IPS-NIHi7 (cell line): ENCODE results near the gene FMNL2.
"Not testable (repeated sequence)": the region's sequence is repeated elsewhere in the genome, so short reads cannot be mapped to it uniquely, and the experiment has no call there.

Experiments used
- DNase-seq: peaks from one replicate; pipeline ENCODE4 v3.0.0; 2012; ENCODE audit warnings: mixed read lengths; ENCODE audit errors: extremely low spot score

The FMNL2 gene

DNA sequence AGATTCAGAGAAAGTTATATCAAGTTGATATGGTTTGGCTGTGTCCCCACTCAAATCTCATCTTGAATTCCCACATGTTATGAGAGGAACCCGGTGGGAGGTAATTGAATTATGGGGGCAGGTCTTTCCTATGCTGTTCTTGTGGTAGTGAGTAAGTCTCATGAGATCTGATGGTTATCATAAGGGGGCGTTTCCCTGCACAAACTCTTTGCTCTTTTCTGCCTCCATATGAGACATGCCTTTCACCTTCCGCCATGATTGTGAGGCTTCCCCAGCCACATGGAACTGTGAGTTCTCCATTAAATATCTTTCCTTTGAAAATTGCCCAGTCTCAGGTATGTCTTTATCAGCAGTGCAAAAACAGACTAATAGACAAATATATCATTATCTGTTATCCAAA lies 187.5 kb downstream of the FMNL2 start:
- DNase-seq = not testable (repeated sequence)

DNA sequence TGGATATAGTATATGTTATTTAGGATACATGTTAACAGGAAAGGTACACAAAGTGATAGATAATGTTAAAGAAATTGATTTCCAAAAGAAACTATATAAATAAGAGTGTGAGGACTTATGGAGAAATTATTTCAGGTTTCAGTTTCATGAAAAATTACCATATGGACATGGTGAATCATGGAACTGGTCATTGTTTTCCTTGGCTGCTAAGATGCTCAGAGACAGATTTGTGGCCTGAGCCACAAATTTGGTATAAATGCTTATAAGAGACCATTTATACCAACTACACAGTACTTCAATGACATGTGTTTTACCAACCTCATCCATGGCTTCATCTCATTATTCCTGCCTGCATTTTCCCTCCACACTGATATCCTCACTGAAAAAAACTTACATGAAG lies 188.1 kb downstream of the FMNL2 start:
- DNase-seq = no peak

DNA sequence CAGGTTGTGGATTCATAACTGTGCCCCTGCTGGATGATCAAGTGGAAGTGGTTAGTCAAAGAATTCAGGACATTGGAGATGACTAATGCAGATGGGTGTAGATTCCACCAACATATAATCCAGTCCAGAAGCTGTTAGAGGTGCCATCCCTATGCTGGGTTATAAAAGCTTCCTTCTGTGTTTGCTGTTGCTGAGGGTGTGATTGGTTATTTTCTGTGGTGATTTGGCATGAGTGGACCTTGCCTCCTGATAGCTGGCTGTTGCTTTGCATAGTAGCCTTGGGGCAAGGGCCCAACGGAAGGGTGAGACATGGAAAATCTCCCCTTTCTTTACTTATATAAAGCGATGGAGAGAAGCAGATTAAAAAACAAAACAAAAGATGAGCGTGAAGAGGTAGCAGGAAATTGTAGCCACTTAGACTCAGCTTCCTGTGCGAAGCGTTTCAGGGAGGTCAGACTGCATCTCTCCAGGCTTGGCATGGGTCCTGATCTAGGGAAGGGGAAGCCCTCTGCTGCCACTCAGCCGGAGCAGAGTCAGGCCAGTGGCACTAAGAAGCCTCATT lies 190.4 kb downstream of the FMNL2 start:
- no peak for DNase-seq

DNA sequence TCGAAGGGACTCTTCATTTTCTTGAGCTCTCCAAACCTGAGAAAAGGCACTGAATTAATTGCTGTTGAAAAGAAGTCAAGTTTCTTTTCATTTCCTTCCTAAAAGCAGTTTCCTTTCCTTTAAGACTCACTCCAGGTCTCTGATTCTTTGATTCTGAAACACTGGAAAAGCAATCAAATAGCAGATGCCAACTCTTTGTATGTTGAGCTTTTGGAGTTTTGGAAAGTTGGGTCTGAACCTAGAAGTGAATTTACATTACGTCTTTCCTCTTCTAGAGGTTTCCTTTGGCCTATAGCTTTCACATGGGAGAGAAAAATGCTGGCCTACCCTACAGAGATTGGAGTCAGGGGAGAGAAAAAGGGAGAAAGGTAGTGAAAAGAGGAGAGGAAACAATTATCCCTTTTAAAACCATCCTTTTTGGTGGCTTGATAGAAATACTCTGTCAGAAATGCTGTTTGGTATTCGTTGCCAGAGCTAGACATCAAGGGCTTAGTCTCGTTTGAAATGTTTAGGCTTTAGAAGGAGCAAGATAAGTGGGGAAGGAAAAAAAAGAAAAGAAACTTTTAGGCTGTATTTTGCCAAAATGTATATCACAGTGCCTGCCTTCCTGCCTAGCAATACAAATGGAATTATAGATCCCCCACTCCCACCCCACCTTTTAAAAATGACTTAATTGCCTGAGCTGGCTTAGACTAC lies 194.6 kb downstream of the FMNL2 start:
- DNase-seq = no peak

DNA sequence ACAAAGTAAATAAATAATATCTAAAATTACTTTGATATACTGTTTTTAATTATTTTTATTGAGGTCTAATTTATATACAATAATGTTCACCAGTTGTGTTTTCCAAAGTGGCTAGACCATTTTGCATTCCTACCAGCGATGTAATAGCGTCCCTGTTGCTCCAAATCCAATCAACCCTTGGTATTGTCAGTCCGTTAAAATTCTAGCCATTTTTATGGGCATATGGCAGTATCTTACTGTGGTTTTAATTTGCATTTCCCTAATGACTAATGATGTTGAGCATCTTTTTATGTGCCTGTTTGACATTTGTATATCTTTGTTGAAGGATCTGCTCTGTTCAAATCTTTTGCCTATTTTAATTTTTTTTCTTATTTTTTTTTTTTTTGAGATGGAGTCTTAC lies 197.3 kb downstream of the FMNL2 start:
- no peak for DNase-seq

DNA sequence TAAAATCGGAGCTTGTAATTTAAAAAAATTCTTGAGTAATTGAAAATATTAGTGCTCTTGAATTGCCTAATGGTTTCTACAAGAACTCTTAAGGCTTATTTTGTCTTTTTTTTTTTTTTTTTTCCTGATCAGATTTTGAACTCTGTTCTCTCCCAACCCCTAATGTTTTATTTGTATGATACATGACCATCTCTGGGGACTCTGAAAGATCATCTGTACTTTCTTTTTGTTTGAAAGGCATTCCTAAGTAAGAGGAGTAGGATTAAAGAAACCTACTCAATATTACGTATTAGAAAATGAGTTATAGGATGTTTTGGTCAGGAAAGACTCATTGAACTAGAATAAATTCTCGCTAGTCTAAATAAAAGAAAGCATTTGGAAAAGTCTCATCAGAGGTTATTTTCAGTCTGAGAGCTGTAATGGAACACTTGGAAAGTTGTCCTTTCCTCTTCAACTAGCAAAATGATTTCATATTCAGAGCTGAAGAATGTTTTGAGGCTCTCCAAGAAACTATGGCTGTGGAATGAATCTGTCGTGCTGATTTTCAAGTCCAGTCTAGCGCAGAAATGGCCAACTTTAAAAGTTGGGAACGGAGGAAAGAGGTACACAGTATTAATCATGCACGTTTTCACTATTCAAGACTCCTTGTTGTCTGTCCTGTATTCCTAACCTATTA lies 199.6 kb downstream of the FMNL2 start:
- DNase-seq = no peak

DNA sequence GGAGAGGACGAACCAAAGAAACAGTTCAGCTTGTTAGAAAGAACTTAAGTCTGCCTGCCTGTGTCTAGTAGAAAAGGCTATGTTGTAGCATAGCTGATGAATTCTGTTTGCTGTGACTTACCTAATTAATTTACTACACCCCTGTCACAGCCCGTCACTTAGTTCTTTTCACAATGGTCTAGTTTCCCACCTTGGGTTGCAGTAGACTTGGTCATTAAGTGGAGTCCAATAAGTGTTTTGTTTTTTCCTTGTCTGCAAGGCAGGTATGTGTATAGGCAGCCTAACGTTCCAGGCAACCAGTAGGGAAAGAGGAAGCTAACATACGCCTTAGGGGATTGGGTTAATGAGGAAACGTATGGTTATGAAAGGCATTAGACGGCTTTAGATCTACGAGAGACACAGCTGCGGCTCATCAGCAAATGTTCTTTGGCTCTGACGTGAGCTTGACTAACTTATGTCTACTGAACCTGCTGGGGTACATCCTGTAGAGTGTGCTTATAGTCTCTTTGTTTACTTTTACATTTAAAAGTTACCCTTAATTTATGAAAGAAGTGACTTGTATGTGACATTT lies 202.2 kb downstream of the FMNL2 start:
- DNase-seq = no peak

DNA sequence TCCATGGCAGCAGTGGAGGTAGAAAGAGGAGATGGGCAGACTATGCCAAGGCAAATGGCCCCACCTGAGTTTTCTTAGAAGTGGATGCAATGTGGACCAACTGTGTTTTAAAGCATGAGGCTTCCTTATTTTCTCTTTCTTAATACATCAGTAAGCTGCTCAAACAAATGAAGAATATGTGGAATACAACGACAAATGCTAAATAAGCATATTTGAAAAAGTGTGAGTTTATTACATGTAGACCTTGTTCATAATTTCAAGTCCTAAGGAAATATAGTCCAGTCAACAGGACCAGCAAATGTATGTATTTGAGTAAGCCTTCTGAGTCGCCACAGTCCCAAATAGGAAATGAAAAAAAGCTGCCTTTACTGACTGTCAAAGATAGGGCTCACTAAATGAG lies 204.4 kb downstream of the FMNL2 start:
- no peak for DNase-seq

DNA sequence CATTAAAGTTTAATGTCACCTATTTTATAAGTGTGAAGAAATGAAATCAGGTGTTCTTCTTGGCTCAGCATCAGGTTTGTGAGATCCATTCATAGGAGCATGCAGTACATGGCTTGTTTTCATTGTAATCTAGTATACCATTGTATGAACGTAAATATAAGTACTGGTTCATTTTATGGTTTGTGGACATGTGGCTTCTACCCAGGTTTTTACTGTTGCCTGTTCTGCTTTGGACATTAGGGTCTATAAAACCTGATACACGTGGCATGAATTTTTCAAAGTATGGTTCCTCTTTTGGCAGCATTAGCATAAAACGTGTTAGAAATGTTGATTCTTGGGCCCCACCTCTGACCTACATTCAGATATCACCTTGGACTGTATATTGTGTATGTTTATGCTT lies 206.7 kb downstream of the FMNL2 start:
- no peak for DNase-seq

DNA sequence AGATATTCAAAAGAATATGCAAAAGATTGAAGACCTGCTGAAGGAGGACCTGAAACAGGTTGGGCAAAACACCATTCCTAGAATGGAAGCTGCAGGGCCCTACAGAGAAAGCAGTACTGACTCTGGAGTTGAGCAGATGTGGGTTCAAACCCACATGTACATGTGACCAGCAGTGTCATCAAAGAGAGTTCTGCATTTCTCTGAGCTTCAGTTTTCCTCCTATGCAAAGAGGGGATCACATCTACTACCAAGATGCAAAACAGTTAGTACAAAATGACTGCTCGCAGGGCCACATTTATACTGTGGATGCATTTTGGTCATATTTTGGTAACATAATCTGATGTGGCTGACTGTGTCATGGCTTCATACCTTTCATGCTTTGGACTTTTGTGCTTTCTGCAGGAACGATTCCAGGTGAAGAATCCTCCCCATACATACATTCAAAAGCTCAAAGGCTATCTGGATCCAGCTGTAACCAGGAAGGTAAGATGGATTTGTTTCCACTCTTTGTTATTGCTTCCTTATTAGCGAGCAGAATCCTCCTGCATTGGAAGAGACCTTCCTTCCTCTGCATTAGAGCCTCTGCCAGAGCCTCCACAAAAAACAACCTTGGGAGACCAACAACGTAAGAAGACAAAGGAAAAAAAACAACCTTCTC lies 207.5 kb downstream of the FMNL2 start:
- DNase-seq = no peak

DNA sequence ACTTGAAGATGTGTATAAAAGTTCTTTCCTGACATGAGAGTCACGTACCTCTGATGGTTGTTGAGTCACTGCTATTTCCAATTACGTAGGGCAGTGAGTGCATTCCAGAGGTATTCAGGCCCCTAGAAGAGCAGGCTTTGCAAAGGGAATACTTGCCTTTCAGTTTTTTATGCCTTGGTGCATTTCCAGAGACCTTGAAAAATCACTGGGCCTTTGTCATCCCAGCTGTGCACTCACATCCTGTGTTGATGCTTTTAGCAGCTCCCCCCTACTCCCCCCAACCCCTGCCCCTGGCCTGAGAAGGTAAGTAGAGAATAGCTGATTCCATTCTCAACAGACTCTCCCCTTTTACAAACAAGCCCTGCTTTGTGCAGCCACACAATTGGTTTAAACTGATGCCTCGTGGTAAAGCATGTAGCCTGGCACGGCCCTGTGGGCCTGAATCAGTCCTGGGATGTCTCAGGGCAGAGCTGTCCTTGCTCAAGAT lies 208.1 kb downstream of the FMNL2 start:
- DNase-seq = peak; percentile 12

DNA sequence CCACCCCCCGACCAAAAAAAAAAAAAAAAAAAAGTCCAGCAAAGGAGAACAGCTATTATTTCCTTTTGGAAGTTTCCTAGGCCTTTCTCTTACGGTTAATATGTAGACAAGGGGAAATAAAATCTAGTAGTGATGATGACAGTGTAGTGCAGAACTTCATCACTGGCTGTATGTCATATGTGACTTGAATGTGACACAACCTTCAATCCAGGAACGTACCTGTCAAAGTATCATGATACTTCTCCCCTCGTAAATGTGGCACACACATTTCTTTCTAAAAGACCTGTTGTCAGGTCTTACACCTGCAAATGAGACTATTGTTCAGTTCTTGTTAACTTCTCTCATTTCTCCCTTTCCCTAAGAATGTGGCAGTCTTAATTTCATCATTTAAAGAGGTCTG lies 208.7 kb downstream of the FMNL2 start:
- no peak for DNase-seq

DNA sequence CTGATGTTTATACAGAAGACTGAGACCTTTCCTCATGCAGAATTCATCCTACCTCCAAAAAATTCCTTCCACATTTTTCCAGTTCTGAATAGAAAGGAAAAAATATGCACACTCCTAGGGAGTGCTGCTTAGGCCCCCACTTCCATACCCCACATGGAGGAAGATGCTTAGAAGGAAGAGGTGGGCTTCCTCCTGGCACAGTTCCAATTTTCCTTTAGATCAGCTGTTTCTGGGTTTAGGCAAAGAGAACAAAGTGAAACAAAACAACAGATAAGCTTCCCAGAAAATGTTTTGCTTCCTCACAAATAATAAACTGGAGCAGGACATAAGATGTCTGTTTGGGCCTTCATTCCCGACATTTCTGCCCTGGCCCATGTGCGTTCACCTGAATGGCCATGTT lies 209.7 kb downstream of the FMNL2 start:
- no peak for DNase-seq

DNA sequence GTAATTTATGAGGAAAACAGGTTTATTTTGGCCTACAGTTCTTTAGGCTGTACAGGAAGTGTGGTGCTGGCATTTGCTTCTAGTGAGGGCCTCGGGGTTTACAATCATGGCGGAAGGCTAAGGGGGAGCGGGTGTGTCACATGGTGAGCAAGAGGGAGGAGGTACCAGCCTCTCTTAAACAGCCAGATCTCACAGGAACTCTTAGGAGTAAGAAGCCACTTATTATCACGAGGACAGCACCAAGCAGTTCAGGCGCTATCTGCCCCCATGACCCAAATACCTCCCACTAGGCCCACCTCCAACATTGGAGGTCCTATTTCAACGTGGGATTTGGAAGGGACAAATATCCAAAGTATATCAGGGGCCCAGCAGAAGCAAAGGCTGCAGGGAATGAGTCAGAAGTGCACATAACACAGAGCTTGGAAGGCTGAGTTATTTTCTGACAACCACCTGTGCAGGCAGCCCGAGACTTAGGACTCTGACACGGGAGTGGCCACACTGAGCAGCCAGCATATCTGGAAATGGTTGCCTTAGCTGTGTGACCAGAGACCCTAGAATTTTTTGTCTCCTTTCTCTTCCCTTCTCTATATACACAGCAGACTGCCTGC lies 211.4 kb downstream of the FMNL2 start:
- DNase-seq = no peak

DNA sequence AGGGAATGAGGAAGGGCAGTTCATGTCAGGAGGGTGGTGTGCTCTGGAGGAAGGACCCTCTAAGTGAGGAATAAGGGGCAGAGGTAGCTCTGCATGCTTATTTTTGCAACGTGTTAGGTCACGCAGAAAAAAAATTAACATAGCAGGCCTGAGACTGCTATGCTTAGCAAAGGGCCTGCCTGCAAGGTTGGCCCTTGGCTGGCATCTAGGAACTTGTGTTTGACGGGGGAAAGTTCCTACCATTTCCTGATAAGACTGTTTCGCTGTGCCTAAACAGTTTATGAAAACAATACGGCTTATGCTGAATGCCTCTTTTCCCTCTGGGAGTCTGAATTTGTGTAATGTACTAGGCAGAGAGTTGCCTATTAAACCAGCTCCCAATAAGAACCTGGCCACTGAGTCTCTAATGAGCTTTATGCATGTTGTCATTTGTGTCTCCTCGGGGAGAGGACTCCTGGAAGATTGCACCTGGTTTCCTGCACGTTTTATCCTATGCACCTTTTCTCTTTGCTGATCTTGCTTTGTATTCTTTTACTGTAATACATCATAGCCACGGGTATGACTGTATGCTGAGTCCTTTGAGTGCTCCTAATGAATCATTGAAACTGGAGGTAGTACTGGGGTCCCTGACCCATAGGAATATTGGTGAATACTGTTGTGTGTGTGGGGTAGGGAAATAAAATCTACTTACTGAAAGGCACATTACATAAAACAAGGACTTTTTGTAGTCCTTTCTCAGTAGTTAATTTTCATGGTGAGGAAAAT lies 213.3 kb downstream of the FMNL2 start:
- no peak for DNase-seq

DNA sequence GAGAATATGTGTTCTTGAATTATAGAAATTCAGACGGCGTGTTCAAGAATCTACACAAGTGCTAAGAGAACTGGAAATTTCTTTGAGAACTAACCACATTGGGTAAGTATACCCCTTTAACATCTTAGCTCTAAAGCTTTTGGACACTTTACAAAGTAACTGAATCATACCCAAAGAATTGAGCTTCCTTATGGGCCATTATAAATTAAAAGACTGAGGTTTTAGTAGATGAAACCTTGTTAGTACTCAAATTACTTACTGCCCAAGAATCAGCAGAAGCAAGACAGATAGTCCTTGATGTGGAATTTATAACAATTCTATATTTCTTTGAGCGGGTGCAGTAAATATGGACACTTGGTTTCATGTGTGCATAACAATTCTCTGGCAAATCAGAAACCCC lies 214.0 kb downstream of the FMNL2 start:
- no peak for DNase-seq

DNA sequence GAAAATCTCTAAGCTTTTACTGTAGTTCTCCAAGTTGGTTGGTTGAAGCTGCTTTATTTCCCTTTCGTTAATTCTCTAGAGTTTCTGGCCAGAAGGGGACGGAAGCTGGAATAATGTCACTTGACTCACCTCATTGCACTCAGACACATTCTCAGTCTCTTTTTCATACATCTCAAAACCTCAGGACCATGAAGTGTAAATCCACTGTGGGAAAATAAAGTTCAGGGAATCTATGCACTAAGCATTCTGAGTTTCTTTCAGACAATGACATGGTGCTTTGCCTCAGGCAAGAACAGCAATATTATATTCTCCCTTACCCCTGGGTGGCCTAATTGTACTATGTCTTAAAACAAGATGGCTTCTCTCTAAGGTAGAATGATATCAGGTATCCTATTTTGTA lies 214.4 kb downstream of the FMNL2 start:
- DNase-seq = no peak

DNA sequence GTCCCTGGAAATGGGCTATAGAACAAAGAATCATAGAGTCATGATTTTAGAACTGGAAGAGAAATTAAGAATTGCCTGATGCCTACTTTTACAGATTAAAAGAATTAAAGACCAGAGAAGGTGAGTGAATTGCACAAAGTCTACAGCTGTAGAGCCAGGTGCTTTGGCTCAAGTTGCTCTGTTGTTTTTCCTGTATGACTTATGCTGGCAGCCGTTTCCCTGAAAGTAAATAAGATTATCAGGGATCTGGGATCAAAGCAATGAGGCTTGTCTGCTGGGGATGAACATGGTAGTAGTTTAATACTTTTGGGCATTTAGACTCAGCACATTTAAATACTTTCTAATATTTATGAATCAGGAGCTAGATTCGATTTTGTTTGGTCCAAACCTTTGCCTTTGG lies 215.4 kb downstream of the FMNL2 start:
- DNase-seq = no peak

DNA sequence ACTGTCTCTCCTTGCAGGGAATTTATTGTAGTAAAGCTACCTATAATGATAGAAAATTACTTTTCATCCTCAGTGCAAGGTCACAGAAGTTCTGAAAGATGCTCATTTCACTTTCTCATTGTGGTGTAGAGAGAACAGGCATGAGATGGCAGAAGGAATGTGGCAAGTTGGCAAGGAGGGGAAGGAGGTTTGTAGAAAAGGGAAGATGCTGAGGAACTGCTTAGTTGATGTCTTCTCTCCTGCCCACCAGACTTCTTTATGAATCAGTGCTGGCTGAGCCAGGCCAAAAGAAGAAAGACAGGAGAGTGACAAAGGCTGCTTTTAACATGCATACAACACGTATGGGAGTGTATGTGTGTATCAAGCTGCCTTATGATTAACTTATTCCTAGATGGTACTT lies 217.9 kb downstream of the FMNL2 start:
- DNase-seq = no peak

DNA sequence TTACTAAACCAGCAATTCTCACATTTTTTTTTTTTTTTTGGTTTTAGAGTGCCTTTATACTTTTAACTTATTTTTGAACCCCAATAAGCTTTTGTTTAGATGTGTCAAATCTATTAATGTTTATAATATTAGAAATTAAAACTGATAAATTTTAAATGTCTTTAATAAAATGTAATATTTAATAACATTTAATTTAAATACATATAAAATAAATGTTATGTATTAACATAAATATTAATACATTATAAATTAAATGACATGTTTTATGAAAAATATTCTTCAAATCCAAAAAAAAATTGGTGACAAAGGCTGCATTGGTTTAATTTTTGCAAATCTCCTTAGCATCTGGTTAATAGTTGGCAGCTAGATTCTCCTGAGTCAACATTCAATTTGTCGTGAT lies 218.5 kb downstream of the FMNL2 start:
- DNase-seq = no peak

DNA sequence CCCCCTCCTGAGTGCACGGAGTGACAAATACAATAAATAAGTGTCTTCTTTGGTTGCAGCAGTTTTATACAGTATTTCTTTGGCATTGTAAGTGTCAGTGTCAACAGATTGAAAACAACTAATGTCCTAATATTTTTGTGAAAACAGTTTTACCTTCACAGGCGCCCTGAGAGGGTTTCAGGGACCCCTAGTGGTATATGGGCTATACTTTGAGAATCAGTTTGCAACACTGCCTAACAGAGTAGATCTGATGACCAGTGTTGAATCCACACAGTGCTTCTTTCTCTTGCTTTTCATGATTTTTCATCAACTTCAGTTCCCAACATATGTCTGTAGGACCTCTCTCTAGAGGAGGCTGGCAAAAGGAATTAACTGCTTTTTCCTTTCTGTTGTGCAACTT lies 220.1 kb downstream of the FMNL2 start:
- DNase-seq = peak; percentile 35
